NCI-H2107 treated with DMSO at 0.1 percent for 48 hours (cell line): ENCODE results near the gene SIX1.

Experiments
- DNase-seq: peaks from one replicate; lab custom pipeline; 2025; ENCODE audit not compliant: unreplicated experiment; lab: John Stamatoyannopoulos, UW

SIX1 gene

DNA sequence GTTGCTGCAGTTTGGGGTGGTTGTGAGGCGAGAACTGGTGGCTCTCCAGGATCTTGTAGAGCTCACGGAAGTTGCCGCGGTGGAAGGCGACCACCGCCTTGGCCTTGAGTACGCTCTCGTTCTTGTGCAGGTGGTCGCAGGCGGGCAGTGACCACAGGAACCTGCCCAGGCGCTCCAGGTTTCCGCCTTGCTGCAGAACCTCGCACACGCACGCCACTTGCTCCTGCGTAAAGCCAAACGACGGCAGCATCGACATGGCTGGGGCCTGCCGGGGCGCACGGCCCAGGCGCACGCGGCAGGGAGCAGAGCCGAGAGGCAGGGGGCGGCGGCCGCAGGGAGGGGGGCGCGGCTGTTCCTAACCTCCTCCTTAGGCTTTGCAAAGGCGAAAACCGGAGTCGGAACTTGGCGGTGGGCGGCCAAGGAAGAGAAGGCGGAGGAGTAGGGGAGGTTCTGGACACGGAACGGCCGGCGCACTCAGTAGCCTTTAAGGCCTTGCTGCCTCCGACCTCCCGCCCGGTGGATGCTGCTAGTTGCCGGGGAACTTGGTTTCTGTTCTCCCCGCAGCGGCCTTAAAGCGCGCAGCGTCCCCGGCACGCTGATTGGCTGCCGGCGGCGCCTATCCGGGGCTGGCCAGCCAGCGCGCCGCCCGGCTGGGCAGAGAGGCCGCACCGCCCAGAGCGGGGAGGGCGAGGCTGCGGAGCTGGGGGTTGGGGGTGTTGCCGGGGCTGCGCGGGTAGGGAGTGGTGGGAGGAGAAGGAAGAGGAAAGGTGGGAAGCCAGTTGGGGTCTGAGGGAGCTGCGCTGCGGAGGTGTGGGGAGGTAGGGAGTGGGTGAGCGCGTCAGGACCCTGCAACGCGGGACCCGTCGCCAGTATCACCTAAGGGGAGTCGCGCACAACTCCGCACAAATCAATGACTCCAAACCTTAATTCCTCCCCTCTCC lies at the start of gene SIX1:
TSS of gene SIX1 (minus strand) at position 544 of the 941 bp plus-strand sequence. CDS start at position 256, 288 bp downstream.
- peak; percentile 97 for DNase-seq

DNA sequence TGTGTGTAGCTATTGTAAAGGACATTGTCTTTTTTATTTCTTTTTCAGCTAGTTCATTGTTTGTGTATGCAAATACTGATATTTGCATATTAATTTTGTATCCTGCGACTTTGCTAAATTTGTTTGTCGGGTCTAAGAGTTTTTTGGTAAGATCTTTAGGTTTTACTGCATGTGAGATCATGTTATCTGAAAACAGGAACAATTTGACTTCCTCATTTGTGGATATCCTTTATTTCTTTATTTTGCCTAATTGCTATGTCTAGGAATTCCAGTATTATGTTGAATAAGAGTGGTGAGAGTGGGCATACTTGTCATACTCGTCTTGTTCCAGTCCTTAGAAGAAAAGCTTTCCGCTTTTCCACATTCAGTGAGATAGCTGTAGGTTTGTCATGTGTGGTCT lies 46.0 kb upstream of the SIX1 start:
- no peak for DNase-seq

DNA sequence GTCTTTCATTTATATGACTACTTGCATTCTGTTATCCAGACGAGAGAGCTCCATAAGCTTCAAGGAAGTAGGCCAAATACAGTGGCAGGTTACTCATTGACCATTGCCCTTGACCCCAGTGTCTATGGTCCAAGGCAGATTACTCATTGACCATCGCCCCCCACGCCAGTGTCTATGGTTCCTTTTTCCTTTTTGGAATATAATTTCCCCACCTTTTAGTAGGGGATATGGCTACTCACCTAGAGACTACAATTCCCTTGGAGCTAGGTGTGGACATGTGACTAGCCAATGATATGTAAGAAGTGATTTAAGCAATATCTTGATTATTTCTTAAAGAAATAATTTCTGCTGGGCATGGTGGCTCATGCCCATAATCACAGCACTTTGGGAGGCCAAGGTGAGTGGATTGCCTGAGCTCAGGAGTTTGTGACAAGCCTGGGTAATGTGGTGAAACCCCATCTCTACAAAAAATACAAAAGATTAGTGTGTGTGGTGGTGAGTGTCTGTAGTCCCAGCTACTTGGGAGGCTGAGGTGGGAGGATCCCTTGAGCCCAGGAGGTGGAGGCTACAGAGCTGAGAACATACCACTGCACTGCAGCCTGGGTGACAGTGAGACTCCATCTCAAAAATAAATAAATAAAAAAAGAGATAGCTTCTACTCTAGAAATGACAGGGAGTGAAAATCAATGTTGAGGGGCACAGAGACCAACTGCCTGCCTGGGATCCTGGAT lies 42.3 kb upstream of the SIX1 start:
- no peak for DNase-seq

DNA sequence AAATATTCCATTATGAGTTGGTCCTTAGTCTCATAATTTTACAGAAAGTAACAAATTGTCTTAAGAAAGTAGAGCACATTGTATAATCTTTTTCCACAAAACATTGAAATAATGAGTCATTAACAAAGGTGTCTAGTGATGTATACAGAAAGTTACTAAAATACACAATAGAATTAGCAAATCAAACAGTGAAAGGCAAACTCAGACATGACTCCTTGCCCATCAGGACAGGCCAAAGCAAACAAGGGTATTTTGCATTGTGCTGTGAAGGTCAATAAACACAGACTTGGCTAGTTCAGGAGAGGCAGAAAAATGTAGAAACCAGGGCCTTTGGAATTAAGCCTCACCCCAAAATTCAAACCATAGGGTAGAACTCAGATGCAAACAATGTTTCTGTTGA lies 37.6 kb upstream of the SIX1 start:
- no peak for DNase-seq

DNA sequence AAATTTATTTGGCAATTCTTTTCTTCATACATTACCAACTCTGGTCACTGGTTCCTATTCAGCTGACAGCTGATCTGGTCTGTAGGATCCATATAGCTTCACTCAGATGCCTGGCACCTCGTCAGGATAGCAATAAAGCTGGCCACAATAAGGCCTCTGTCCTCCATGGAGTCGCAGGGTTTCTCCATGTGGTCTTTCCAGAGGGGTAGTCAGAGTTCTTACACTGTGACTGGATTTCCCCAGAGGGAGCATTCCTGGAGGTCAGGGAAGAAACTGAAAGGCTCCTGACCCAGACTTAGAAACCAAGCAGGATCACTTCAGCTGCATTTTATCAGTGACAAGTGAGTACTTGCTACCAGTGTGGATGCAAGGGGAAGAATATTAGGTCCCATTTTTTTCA lies 34.9 kb upstream of the SIX1 start:
- no peak for DNase-seq

DNA sequence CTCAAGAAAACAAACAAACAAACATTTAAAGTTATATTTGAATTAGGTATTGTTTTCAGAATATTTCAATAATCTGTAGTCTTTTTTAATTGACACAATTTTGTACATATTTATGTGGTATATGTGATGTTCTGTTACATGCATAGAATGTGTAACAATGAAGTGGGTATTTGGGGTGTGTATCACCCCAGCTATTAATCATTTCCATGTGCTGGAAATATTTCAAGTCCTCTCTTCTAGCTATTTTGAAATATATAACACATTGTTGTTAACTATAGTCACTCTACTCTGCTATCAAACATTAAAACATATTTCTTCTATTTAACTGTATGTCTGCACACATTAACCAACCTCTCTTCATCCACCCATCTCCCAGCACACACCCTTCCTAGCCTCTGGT lies 32.0 kb upstream of the SIX1 start:
- DNase-seq, result no peak

- DNase-seq, result no peak
Measured at GRCh38 chr14:60680511-60680910, 31.2 kb upstream of the SIX1 start.

GRCh38 chr14:60679566-60680258 lies 30.4 kb upstream of the SIX1 start:
- peak; percentile 36 for DNase-seq

DNA sequence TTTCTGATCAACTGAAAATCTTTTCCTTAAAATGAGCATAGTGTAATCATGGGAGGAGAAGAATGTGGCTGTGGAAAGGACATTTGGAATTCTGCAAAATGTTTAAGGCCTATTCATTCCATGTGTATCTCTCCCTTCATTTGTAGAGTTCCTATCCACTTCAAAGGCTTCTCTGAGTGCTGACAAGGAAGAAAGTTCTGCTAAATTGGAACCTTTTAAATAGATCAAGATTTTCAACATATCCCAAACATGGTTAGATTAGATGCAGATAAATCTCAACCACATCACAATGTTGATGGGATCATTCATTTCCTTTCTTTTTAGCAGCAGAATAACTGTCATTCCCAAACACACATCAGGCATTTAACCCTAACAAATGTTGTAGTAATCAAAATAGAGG lies 28.4 kb upstream of the SIX1 start:
- no peak for DNase-seq

GRCh38 chr14:60670989-60671388 lies 21.7 kb upstream of the SIX1 start:
- no peak for DNase-seq

GRCh38 chr14:60668431-60669112 lies 19.3 kb upstream of the SIX1 start:
- no peak for DNase-seq

GRCh38 chr14:60665177-60665550 lies 15.9 kb upstream of the SIX1 start:
- DNase-seq, result peak; percentile 95

- DNase-seq, result no peak
Measured at GRCh38 chr14:60662982-60663381, 13.7 kb upstream of the SIX1 start.

GRCh38 chr14:60661721-60662120 lies 12.4 kb upstream of the SIX1 start:
- no peak for DNase-seq

- DNase-seq, result peak; percentile 89
Measured at GRCh38 chr14:60658909-60659585, 9.8 kb upstream of the SIX1 start.

GRCh38 chr14:60658211-60658690 lies 9.0 kb upstream of the SIX1 start:
- DNase-seq, result peak; percentile 89

DNA sequence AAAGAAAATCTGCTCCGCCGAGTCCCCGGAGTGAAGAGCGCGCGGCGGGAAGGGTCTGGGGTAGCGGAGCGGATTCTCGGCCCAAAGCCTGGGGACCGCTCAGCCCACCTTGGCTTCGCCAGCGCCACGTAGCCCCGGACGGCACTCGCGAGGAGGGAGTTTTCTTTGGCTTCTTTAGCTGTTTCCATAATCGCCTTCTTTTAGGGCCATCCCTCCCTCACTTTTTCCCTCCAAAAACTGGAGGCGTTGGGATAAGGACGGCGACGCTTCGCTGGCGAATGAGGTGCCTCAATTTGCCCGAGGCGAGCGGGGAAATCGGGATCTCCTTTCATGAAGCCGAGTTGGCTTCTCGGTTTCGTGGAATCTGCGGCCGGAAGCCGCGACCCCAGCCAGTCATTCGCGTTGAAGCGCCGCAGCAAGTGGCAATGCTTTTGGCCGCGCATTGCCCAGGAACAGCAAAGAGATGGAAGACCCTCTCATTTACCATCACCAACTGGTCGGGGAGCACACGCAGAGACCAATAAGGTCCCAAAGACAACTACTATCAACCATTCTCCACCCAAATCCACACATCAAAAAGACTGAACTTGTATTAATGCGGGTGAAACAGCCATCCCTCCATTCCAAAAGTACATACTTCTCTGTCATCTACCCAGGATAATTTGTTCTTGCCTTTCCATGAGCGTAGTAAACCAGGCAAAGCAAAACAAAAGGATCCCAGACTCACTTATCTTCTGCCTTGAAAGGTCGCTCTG lies 8.4 kb upstream of the SIX1 start:
- peak; percentile 86 for DNase-seq

GRCh38 chr14:60656686-60657455 lies 7.6 kb upstream of the SIX1 start:
- peak; percentile 81 for DNase-seq
